Midbrain (tissue), 1 donor: ENCODE results near the gene LRP1.

ENCODE experiments used
- DNase-seq: peaks from one replicate; lab custom pipeline; 2025; lab: John Stamatoyannopoulos, UW

The LRP1 gene

GRCh38 chr12:57175428-57176138 lies 47.3 kb downstream of the LRP1 start:
- peak; percentile 69 for DNase-seq

GRCh38 chr12:57176139-57176477 lies 47.8 kb downstream of the LRP1 start:
- DNase-seq, result no peak

GRCh38 chr12:57176846-57177245 lies 48.6 kb downstream of the LRP1 start:
- DNase-seq, result no peak

GRCh38 chr12:57177354-57177753 lies 49.1 kb downstream of the LRP1 start:
- DNase-seq, result no peak

GRCh38 chr12:57178213-57178612 lies 49.9 kb downstream of the LRP1 start:
- no peak for DNase-seq

GRCh38 chr12:57179331-57180086 lies 51.2 kb downstream of the LRP1 start:
- DNase-seq, result no peak

GRCh38 chr12:57180321-57180989 lies 52.2 kb downstream of the LRP1 start:
- DNase-seq, result no peak

- DNase-seq, result no peak
These were observed 52.8 kb downstream of the LRP1 start for GRCh38 chr12:57181072-57181471.

- DNase-seq, result no peak
These were observed 53.4 kb downstream of the LRP1 start for GRCh38 chr12:57181561-57182155.

- DNase-seq, result peak; percentile 42
These were observed 54.8 kb downstream of the LRP1 start for GRCh38 chr12:57182918-57183575.

GRCh38 chr12:57183939-57184725 lies 55.8 kb downstream of the LRP1 start:
- no peak for DNase-seq

GRCh38 chr12:57185403-57185802 lies 57.1 kb downstream of the LRP1 start:
- no peak for DNase-seq

GRCh38 chr12:57185906-57186508 lies 57.7 kb downstream of the LRP1 start:
- DNase-seq, result no peak

GRCh38 chr12:57187222-57188089 lies 59.2 kb downstream of the LRP1 start:
- DNase-seq, result no peak

- no peak for DNase-seq
These were observed 59.8 kb downstream of the LRP1 start for GRCh38 chr12:57188090-57188425.

GRCh38 chr12:57190037-57190436 lies 61.8 kb downstream of the LRP1 start:
- DNase-seq, result peak; percentile 6

- DNase-seq, result no peak
These were observed 62.5 kb downstream of the LRP1 start for GRCh38 chr12:57190821-57191220.

- no peak for DNase-seq
These were observed 63.1 kb downstream of the LRP1 start for GRCh38 chr12:57191410-57191809.

- no peak for DNase-seq
These were observed 64.6 kb downstream of the LRP1 start for GRCh38 chr12:57192920-57193319.

GRCh38 chr12:57193706-57194245 lies 65.5 kb downstream of the LRP1 start:
- DNase-seq, result no peak
